Astrocyte of the cerebellum (primary cell): Measurements from ENCODE around the gene TRIM31.

Source experiments
- DNase-seq: peaks from one replicate; pipeline ENCODE4 v3.0.0-alpha.2; 2011; ENCODE audit warnings: low read depth
- H3K4me3 ChIP-seq: 2 replicates; pipeline ENCODE4 v1.5.1; 2011; ENCODE audit warnings: mild to moderate bottlenecking, low read depth, low read length, moderate library complexity
- in situ Hi-C: cut with HindIII; loops from 2 replicates; pipeline ENCODE4 v1.10.0; 2017; ENCODE audit warnings: low sequenced_read_pairs
- TF ChIP-seq, protein P1 (sequence below): IDR thresholded peaks from 2 replicates; pipeline ENCODE4 v1.5.1; 2012; ENCODE audit warnings: low read length, low read depth, moderate library complexity, mild to moderate bottlenecking; ENCODE audit errors: missing control alignments

Gene TRIM31

DNA sequence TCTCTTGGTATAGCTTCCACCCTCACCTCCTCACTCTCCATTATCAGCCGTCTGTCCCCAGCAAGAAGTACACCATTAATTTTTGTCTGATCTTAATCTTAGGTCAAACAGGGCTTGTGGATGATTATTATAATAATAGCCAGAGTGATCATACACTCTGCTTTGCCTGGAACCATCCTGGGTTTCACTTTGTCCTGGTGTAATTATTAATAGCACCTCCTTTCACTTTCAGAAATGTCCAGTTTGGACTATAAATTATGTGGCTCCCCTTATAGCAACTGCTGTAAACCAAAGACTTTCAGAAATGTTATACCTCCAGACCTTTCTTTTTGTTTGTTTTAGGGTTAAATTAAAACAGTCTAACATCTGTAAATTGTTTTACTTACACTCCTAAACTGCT, 951 bp upstream of the TRIM31 start:
- in situ Hi-C loops = no loop called here
- TF ChIP-seq, protein P1, sequence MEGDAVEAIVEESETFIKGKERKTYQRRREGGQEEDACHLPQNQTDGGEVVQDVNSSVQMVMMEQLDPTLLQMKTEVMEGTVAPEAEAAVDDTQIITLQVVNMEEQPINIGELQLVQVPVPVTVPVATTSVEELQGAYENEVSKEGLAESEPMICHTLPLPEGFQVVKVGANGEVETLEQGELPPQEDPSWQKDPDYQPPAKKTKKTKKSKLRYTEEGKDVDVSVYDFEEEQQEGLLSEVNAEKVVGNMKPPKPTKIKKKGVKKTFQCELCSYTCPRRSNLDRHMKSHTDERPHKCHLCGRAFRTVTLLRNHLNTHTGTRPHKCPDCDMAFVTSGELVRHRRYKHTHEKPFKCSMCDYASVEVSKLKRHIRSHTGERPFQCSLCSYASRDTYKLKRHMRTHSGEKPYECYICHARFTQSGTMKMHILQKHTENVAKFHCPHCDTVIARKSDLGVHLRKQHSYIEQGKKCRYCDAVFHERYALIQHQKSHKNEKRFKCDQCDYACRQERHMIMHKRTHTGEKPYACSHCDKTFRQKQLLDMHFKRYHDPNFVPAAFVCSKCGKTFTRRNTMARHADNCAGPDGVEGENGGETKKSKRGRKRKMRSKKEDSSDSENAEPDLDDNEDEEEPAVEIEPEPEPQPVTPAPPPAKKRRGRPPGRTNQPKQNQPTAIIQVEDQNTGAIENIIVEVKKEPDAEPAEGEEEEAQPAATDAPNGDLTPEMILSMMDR = no peak
- DNase-seq = no peak
- H3K4me3 ChIP-seq = no peak overlapping the region

DNA sequence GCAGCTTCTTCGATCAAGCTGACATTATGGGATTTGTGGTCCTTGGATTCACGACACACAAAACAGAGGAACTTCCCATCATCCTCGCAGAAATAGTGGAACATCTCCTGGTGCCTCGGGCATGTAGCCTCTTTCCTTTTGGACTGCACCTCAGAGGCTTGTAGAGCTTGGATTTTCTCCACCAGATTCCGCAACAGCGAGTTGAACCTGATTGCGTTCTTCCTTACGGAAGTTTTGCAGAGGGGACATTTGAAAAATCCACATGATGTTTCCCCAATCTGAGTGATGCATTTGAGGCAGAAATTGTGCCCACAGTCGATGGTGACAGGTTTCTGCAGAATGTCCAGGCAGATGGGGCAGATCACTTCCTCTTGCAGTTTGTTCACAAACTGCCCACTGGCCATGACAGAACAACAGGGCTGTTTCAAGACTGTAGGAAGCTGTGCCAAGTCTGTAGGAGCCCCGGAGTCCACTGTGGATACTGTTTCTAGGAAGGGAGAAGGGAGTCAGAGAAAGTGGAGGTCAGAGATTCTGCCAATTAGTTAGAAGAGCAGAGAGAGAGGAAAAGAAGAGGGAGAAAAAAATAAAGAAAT, 392 bp downstream of the TRIM31 start:
- H3K4me3 ChIP-seq = no peak overlapping the region
- in situ Hi-C loops = no loop called here
- TF ChIP-seq, protein P1 = no peak
- no peak for DNase-seq

DNA sequence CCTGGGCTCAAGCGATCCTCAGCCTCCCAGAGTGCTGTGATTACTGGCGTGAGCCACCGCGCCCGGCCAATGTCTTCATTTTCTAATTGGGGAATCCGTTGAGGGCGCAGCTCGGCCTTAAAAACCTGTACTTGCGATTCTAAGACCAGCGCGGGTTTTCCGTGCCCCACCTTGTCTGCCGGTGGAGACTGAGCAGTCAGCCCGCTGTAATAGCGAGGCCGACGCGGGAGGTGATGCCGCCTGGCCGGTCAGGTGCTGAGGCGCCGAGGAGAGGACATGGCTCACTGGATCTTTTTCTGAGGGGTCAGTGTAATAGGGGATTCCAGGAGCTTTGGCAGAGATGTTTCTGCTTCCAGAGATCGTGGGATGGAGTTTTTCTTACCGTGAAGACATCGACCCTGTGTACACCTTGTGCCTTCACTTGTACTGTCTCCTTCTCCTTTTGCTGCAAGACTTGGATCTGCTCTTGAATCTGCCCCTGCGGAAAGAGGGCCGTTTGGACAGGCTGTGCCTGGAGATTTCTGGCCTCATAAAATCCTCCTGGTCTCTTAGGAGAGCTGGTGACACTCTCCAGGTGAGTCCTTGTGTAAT, 1.5 kb downstream of the TRIM31 start:
- in situ Hi-C loops = no loop called here
- no peak overlapping the region for H3K4me3 ChIP-seq
- DNase-seq = no peak
- TF ChIP-seq, protein P1 = no peak

DNA sequence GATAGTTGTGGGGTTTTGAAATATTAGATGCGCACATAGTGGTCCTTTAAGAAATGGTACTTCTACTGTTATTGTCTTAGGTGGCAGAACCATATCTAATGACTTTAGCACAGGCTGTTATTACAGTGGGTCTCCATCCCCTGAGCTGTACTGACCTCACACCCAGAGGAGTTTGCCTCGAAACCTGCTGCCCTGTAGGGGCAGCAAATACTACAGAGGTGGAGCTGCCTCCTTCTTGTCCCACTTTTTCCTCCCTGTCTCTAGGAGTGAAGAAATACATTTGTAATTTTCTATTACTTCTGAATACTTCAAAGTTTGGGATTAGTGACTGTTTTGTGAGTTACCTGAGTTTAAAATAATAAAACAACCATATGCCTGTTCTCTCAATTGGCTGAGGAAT, 8.2 kb downstream of the TRIM31 start:
- DNase-seq = no peak
- in situ Hi-C loops = no loop called here
- H3K4me3 ChIP-seq = no peak overlapping the region
- TF ChIP-seq, protein P1 = peak; percentile 4

DNA sequence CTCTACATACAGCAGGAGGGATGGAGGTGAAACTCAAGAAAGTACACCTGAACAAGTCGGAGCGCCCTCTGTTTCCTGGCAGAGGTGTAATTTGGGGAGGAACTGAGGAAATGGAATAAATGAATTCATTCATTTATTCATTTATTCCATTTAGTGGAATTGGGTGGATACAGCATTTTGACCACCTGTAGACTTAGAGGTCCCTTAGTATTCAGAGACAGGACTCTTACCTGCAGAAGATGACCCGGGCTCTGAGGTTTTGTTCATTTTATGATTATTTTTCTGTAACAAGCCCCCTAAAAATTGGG, 9.1 kb downstream of the TRIM31 start:
- no peak overlapping the region for H3K4me3 ChIP-seq
- DNase-seq = no peak
- in situ Hi-C loops = no loop called here
- TF ChIP-seq, protein P1 = no peak

DNA sequence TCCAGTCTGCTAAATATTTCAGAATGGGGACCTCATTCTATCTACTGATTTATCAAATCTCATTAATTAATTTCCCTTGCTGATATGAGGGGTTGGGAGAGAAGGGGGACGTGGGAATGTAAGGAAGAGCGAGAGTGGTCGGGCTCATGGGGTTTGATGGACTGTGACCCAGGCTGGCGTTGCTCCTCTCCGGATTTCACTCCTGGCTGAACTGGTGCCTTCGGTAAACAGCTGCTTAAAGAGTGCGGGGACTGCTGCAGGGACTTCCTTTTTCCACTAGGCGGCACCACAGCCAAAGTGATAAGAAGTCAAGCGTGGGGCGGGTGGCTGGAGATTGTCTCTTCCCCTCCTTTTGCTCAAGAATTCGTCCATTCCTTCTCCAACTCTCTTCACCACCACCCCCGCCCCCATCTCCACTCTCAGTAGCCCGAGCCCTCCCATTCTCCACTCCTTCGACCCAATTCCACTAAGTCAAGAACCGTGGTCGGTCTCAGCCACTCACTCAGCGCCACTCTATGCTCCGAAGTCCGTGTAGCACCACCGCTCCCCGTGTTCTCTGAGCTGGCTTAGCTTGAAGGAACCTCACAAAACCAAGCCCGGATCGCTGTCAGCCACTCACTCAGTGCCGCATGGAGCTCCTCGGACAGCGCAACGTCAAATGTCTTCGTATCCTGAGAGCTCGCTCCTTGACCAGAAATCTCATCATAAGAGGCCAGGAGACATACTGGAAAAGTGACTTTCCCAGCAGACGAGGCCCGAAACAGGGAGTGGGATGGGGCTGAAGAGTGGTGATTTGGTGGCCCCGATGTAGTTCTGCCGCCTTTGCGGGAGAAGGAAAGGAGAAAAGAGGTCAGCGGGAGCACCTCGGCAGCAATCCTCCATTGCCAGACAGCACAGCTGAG, 9.7 kb downstream of the TRIM31 start:
- H3K4me3 ChIP-seq = peak overlapping the region; percentile 37
- TF ChIP-seq, protein P1 = peak; percentile 90
- peak; percentile 63 for DNase-seq
- in situ Hi-C loops = no loop called here
